Adrenal gland (tissue), 5 donors: Measurements from ENCODE around the gene INPP5A.

Experiments used
- CTCF ChIP-seq, 6 experiments: fragments of 450-650 bp in 4 of 6; fragments of 200-600 bp in 2 of 6; sonication (generic) in 1 of 6; IDR thresholded peaks; 1 replicate in 5 of 6; 2 replicates in 1 of 6; pipeline versions ENCODE4 v1.5.1 to v1.8.0; 2016 to 2021; ENCODE audit warnings: antibody characterized with exemption in 6 of 6, mild to moderate bottlenecking in 2 of 6, moderate library complexity in 1 of 6
- POLR2A ChIP-seq, 2 donors: fragments of 450-650 bp; IDR thresholded peaks; one replicate each; pipeline ENCODE4 v1.6.1; 2017; ENCODE audit warnings: antibody characterized with exemption in 2 of 2, mild to moderate bottlenecking in 2 of 2, moderate library complexity in 1 of 2
- donor health status: DM: no; HTN: no; CAD: no.

- no peak for TF ChIP-seq POLR2A (IDR thresholded peaks at IDR 0.05)
- no peak for TF ChIP-seq CTCF (IDR thresholded peaks at IDR 0.05)
Observed at GRCh38 chr10:132592790-132593383, 55.3 kb downstream of the INPP5A start.
